Activated T-helper 1 cell treated with anti-CD3 and anti-CD28 coated beads, Interleukin-12 subunit alpha, Interleukin-12 subunit beta, Interleukin-2, Interleukin-4 antibody, amounts not matched to agents 30 ng/mL and 10 ng/mL and 1 ng/mL, durations not matched to agents 14 hours and 24 hours and 36 hours (primary cell): ENCODE results near the gene KRTAP10-10. TPM values are rescaled to one million over a fixed set of nuclear protein-coding genes. Genes with fewer than 3 reads are reported as not detected.
"Not testable (repeated sequence)": the region's sequence is repeated elsewhere in the genome, so short reads cannot be mapped to it uniquely, and the experiment has no call there.

Experiments
- DNase-seq: peaks from one replicate; pipeline ENCODE4 v3.0.0; 2021; ENCODE audit warnings: low spot score
- H3K27ac Mint-ChIP-seq: one replicate; pipeline ENCODE4 v1.8.0; 2021; ENCODE audit warnings: mild to moderate bottlenecking, mixed read lengths
- H3K27me3 Mint-ChIP-seq: one replicate; pipeline ENCODE4 v1.8.0; 2022; ENCODE audit warnings: mild to moderate bottlenecking, moderate library complexity, mixed read lengths; ENCODE audit not compliant: insufficient read depth
- H3K36me3 Mint-ChIP-seq: one replicate; pipeline ENCODE4 v1.8.0; 2021; ENCODE audit warnings: low read depth, mixed read lengths
- H3K4me1 Mint-ChIP-seq: one replicate; pipeline ENCODE4 v1.8.0; 2021; ENCODE audit warnings: low read depth, mixed read lengths
- H3K4me3 Mint-ChIP-seq: one replicate; pipeline ENCODE4 v1.8.0; 2021; ENCODE audit warnings: mild to moderate bottlenecking, moderate library complexity, mixed read lengths
- H3K9me3 Mint-ChIP-seq: one replicate; pipeline ENCODE4 v1.8.0; 2021; ENCODE audit warnings: mixed read lengths
- intact Hi-C: fragments of 100-400 bp; cut with micrococcal nuclease; formaldehyde crosslinking; loops from one replicate; pipeline ENCODE4 v1.15.1; 2024
- total RNA-seq: library from RNA; stranded (reverse); gene quantifications from 2 replicates; pipeline ENCODE4 v1.2.3, GENCODE V29; 2022

Gene KRTAP10-10
- total RNA-seq, 1 donor from 2014 or later = not detected

- H3K4me1 Mint-ChIP-seq, H3K27ac Mint-ChIP-seq, intact Hi-C loops, DNase-seq, H3K4me3 Mint-ChIP-seq, H3K36me3 Mint-ChIP-seq: not testable (repeated sequence)
- H3K9me3 Mint-ChIP-seq = peaks cover 41% of the 10 kb centered on the region
- H3K27me3 Mint-ChIP-seq = peaks cover 10% of the 10 kb centered on the region
These were observed 26.9 kb upstream of the KRTAP10-10 start for GRCh38 chr21:44610157-44610843.

GRCh38 chr21:44611551-44611950, 25.6 kb upstream of the KRTAP10-10 start:
- peaks cover 41% of the 10 kb centered on the region for H3K9me3 Mint-ChIP-seq
- intact Hi-C loops = no loop called here

GRCh38 chr21:44612029-44612486, 25.1 kb upstream of the KRTAP10-10 start, which contains the start of gene KRTAP10-8:
KRTAP10-8 (plus strand) TSS chr21:44612079; CDS start chr21:44612101, 22 bp downstream.
- peaks cover 8% of the 10 kb centered on the region for H3K4me1 Mint-ChIP-seq
- peaks cover 6% of the 10 kb centered on the region for H3K27me3 Mint-ChIP-seq
- no peak within 1 kb of the TSS for H3K27ac Mint-ChIP-seq
- H3K4me3 Mint-ChIP-seq = no peak within 1 kb of the TSS
- no peak for DNase-seq
- peaks cover 41% of the 10 kb centered on the region for H3K9me3 Mint-ChIP-seq
- peaks cover 5% of the 10 kb centered on the region for H3K36me3 Mint-ChIP-seq
- intact Hi-C loops = no loop called here

More at GRCh38 chr21:44611551-44611950, 25.6 kb upstream of the KRTAP10-10 start:
- Mint-ChIP-seq H3K27me3 (peaks cover 10% of the 10 kb centered on the region), H3K4me3 (no peak overlapping the region), H3K4me1 (peaks cover 8% of the 10 kb centered on the region), H3K27ac (no peak overlapping the region), H3K36me3 (peaks cover 5% of the 10 kb centered on the region)
- no peak for DNase-seq

DNA sequence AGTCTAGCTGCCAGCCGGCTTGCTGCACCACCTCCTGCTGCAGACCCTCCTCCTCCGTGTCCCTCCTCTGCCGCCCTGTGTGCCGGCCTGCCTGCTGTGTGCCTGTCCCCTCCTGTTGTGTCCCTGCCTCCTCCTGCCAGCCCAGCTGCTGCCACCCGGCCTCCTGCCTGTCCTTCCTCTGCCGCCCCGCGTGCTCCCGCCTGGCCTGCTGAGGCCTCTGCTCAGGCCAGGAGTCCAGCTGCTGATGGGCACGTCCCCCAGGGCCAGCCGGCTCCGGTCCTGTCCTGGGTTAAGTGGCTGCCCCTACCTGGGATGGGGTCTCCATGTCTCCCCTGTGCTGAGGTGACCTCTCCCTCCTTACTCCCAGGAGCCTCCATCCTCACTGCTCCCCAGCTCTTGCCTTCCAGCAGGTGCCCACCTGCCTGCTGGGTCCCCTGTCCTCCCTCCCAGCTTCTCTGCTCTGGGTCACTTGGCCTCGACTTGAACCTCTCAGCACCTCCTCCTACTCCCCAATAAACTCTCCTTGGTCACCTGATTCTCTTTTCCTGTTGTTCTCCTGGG, 24.4 kb upstream of the KRTAP10-10 start:
- H3K9me3 Mint-ChIP-seq = peaks cover 37% of the 10 kb centered on the region
- peaks cover 6% of the 10 kb centered on the region for H3K27me3 Mint-ChIP-seq
- H3K4me3 Mint-ChIP-seq = no peak overlapping the region
- intact Hi-C loops = no loop called here
- no peak for DNase-seq
- H3K4me1 Mint-ChIP-seq = peaks cover 8% of the 10 kb centered on the region
- H3K27ac Mint-ChIP-seq = no peak overlapping the region
- peaks cover 5% of the 10 kb centered on the region for H3K36me3 Mint-ChIP-seq

DNA sequence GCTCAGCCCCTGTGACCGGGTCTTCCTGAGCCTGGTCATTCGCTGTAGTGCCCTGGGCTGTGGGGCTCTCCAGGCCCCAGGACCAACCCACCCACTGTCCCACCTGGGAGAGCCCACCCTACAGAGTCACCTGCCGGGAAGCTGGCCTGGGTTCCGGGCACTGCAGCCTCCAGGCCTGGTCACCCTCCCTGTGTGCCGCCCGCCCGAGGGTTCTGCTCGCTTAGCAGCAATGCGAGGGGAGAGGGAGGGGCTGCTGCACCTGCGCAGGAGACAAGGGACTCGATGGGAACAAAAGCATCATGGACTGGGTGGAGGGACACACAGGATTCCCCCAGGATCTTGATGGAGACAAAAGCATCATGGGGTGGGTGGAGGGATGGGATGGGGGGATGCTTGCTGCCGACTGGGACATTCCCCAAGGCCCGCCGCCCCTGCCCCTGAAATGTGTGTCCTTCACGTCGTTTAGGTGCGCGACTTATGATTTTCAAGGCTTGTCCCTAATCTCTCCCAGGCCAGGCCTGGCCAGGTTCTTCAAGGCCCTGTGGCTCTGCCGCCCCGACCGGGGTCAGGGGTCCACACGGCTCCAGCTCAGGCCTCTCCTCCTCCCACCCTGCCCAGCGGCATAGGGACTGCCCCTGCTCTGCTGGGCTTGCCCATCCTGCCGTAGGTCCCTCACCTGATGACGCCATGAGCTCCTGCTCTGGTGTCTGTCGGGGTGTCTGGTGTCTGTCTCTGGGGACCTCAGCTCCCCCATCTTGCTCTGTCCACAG, 23.6 kb upstream of the KRTAP10-10 start:
- intact Hi-C loops = no loop called here
- H3K36me3 Mint-ChIP-seq = peaks cover 9% of the 10 kb centered on the region

GRCh38 chr21:44614161-44614631, 23.0 kb upstream of the KRTAP10-10 start:
- Mint-ChIP-seq H3K4me1 (peaks cover 21% of the 10 kb centered on the region), H3K27ac (no peak overlapping the region), H3K36me3 (peaks cover 15% of the 10 kb centered on the region), H3K27me3 (peaks cover 3% of the 10 kb centered on the region), H3K4me3 (no peak overlapping the region), H3K9me3 (peaks cover 46% of the 10 kb centered on the region)
- intact Hi-C loops = no loop called here
- no peak for DNase-seq

More for the DNA sequence above, 23.6 kb upstream of the KRTAP10-10 start:
- Mint-ChIP-seq H3K27ac (no peak overlapping the region), H3K4me3 (no peak overlapping the region), H3K9me3 (peaks cover 45% of the 10 kb centered on the region), H3K27me3 (peaks cover 3% of the 10 kb centered on the region), H3K4me1 (peaks cover 15% of the 10 kb centered on the region)
- DNase-seq = no peak

GRCh38 chr21:44614961-44615391, 22.2 kb upstream of the KRTAP10-10 start:
- Mint-ChIP-seq H3K27me3 (no peaks in the 10 kb centered on the region), H3K9me3 (peaks cover 46% of the 10 kb centered on the region), H3K27ac (no peak overlapping the region), H3K36me3 (peaks cover 20% of the 10 kb centered on the region), H3K4me1 (peaks cover 27% of the 10 kb centered on the region), H3K4me3 (no peak overlapping the region)
- no peak for DNase-seq
- intact Hi-C loops = loop anchor here (5.0 kb wide), 1 partner anchor 42 kb away; the partner anchor contains the start of gene KRTAP12-3

- intact Hi-C loops = loop anchor here (5.0 kb wide), 1 partner anchor 42 kb away; the partner anchor contains the start of gene KRTAP12-3
- Mint-ChIP-seq H3K27me3 (no peaks in the 10 kb centered on the region), H3K27ac (no peak overlapping the region), H3K4me3 (no peak overlapping the region), H3K36me3 (peaks cover 22% of the 10 kb centered on the region), H3K9me3 (peaks cover 44% of the 10 kb centered on the region), H3K4me1 (peaks cover 27% of the 10 kb centered on the region)
- no peak for DNase-seq
These were observed 21.7 kb upstream of the KRTAP10-10 start for GRCh38 chr21:44615466-44615865.

- Mint-ChIP-seq H3K9me3 (peaks cover 44% of the 10 kb centered on the region), H3K4me3 (no peak overlapping the region), H3K36me3 (peaks cover 26% of the 10 kb centered on the region), H3K4me1 (peaks cover 27% of the 10 kb centered on the region), H3K27me3 (no peaks in the 10 kb centered on the region), H3K27ac (no peak overlapping the region)
- intact Hi-C loops = loop anchor here (5.0 kb wide), 1 partner anchor 41 kb away; the partner anchor contains the start of gene KRTAP12-3
- DNase-seq = no peak
These were observed 21.1 kb upstream of the KRTAP10-10 start for GRCh38 chr21:44615911-44616590.

DNA sequence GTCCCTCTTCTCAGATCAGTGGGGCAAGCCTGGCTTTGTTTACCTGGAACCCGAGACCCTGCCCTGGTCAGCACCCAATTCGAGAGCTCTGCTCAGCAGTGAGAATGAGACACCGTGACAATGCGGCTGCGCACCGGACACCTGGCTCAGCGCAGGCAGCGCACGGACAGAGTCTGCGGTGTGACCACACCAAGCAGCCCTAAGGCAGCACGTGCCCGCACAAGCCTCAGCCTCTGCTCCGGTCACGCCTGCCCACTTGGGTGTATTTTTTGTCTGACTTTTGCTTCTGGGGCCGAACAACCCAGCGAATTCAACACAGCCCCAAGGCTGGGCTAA, 20.6 kb upstream of the KRTAP10-10 start:
- Mint-ChIP-seq H3K4me1 (peaks cover 27% of the 10 kb centered on the region), H3K27ac (no peak overlapping the region), H3K27me3 (no peaks in the 10 kb centered on the region), H3K36me3 (peaks cover 26% of the 10 kb centered on the region), H3K9me3 (peaks cover 39% of the 10 kb centered on the region), H3K4me3 (no peak overlapping the region)
- intact Hi-C loops = loop anchor here (5.0 kb wide), 1 partner anchor 41 kb away; the partner anchor contains the start of gene KRTAP12-3
- DNase-seq = no peak

- Mint-ChIP-seq H3K36me3 (peaks cover 26% of the 10 kb centered on the region), H3K4me1 (peaks cover 27% of the 10 kb centered on the region), H3K27me3 (no peaks in the 10 kb centered on the region), H3K9me3 (peaks cover 42% of the 10 kb centered on the region), H3K4me3 (no peak overlapping the region), H3K27ac (no peak overlapping the region)
- no peak for DNase-seq
- intact Hi-C loops = loop anchor here (5.0 kb wide), 1 partner anchor 40 kb away; the partner anchor contains the start of gene KRTAP12-3
These were observed 20.1 kb upstream of the KRTAP10-10 start for GRCh38 chr21:44617071-44617501.

DNA sequence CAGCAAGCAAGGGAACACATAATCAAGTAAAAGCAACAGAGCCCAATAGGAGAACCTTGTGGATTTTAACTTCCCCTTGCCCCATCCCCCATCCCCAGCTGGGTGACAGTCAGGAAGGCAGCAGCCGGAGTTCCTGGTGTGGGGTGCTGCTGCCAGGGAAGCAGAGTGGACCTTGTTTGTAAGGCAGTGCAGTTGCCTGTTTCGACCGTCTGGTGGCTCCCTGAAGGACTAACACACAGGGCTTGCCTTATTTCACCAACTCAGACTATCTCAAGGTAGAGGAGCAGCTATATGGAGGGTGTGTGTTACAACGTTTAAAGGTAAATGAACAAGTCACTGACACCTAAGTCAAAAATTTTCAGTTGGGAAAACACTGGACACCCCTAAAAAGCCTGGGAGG, 18.7 kb upstream of the KRTAP10-10 start:
- H3K36me3 Mint-ChIP-seq = peaks cover 30% of the 10 kb centered on the region
- H3K4me3 Mint-ChIP-seq = peak overlapping the region; percentile 50
- peaks cover 27% of the 10 kb centered on the region for H3K4me1 Mint-ChIP-seq
- no peak for DNase-seq
- intact Hi-C loops = loop anchor here (5.0 kb wide), 1 partner anchor 39 kb away; the partner anchor contains the start of gene KRTAP12-3
- H3K27me3 Mint-ChIP-seq = no peaks in the 10 kb centered on the region
- H3K27ac Mint-ChIP-seq = peak overlapping the region; percentile 86
- H3K9me3 Mint-ChIP-seq = peaks cover 52% of the 10 kb centered on the region
